ENCODE measurements around the gene NYAP2.

The NYAP2 gene

GRCh38 chr2:225597911-225598310 lies 198.4 kb downstream of the NYAP2 start:
- no peak overlapping the region for H3K27ac ChIP-seq
- TF ChIP-seq CTCF (conservative IDR thresholded peaks at IDR 0.05) (no peak), ZFX (IDR thresholded peaks at IDR 0.05) (no peak)

- TF ChIP-seq ZFX (IDR thresholded peaks at IDR 0.05) (no peak), CTCF (conservative IDR thresholded peaks at IDR 0.05) (no peak)
- H3K27ac ChIP-seq, result no peak overlapping the region
These were observed 198.9 kb downstream of the NYAP2 start for GRCh38 chr2:225598426-225598825.

- no peak overlapping the region for H3K27ac ChIP-seq
- no peak for TF ChIP-seq ZFX (IDR thresholded peaks at IDR 0.05)
- TF ChIP-seq CTCF (conservative IDR thresholded peaks at IDR 0.05), result no peak
These were observed 199.4 kb downstream of the NYAP2 start for GRCh38 chr2:225598897-225599296.

- TF ChIP-seq CTCF (conservative IDR thresholded peaks at IDR 0.05), result no peak
- TF ChIP-seq ZFX (IDR thresholded peaks at IDR 0.05), result no peak
- no peak overlapping the region for H3K27ac ChIP-seq
These were observed 200.3 kb downstream of the NYAP2 start for GRCh38 chr2:225599856-225600255.

GRCh38 chr2:225600444-225600843 lies 200.9 kb downstream of the NYAP2 start:
- H3K27ac ChIP-seq, result no peak overlapping the region
- TF ChIP-seq ZFX (IDR thresholded peaks at IDR 0.05), result no peak
- no peak for TF ChIP-seq CTCF (conservative IDR thresholded peaks at IDR 0.05)

- H3K27ac ChIP-seq, result no peak overlapping the region
- no peak for TF ChIP-seq ZFX (IDR thresholded peaks at IDR 0.05)
- no peak for TF ChIP-seq CTCF (conservative IDR thresholded peaks at IDR 0.05)
These were observed 201.4 kb downstream of the NYAP2 start for GRCh38 chr2:225600865-225601264.

GRCh38 chr2:225602205-225602604 lies 202.7 kb downstream of the NYAP2 start:
- no peak overlapping the region for H3K27ac ChIP-seq
- TF ChIP-seq ZFX (IDR thresholded peaks at IDR 0.05) (no peak), CTCF (conservative IDR thresholded peaks at IDR 0.05) (no peak)
